H1 (cell line): ENCODE data around the gene ARHGAP15.

Experiments used
- BRCA1 ChIP-seq: IDR thresholded peaks from 2 replicates; pipeline ENCODE4 v1.6.1; 2012; ENCODE audit warnings: low read depth, low read length, improper control_type of control experiment
- CEBPB ChIP-seq: IDR thresholded peaks from 2 replicates; pipeline ENCODE4 v1.6.1; 2012; ENCODE audit warnings: low read depth, low read length
- CHD2 ChIP-seq: IDR thresholded peaks from 2 replicates; pipeline ENCODE4 v1.6.1; 2012; ENCODE audit warnings: low read length, improper control_type of control experiment
- CTCF ChIP-seq, 3 experiments: IDR thresholded peaks; 1 replicate in 2 of 3; 2 replicates in 1 of 3; pipeline versions ENCODE4 v1.5.1 to v1.6.1; 2011; ENCODE audit warnings: low read length in 3 of 3, mild to moderate bottlenecking in 3 of 3, inconsistent platforms in 2 of 3, low read depth in 1 of 3, moderate library complexity in 1 of 3; ENCODE audit not compliant: insufficient read depth in 1 of 3; ENCODE audit errors: control extremely low read depth in 1 of 3
- E2F6 ChIP-seq: IDR thresholded peaks from 2 replicates; pipeline ENCODE4 v1.6.1; 2012; ENCODE audit warnings: inconsistent platforms
- JUND ChIP-seq: IDR thresholded peaks from 2 replicates; pipeline ENCODE4 v1.6.1; 2011; ENCODE audit warnings: mild to moderate bottlenecking, improper control_type of control experiment, low read length
- MAX ChIP-seq: IDR thresholded peaks from 2 replicates; pipeline ENCODE4 v1.6.1; 2012; ENCODE audit warnings: inconsistent platforms
- POLR2A ChIP-seq, 2 experiments: IDR thresholded peaks; 1 replicate in 1 of 2; 2 replicates in 1 of 2; pipeline ENCODE4 v1.6.1; 2011; ENCODE audit warnings: low read depth in 2 of 2, low read length in 2 of 2, mild to moderate bottlenecking in 2 of 2; ENCODE audit errors: control extremely low read depth in 1 of 2
- POLR2AphosphoS5 ChIP-seq: IDR thresholded peaks from 2 replicates; pipeline ENCODE4 v1.6.1; 2011; ENCODE audit warnings: low read depth, low read length
- TAF1 ChIP-seq: IDR thresholded peaks from 2 replicates; pipeline ENCODE4 v1.6.1; 2011; ENCODE audit warnings: mild to moderate bottlenecking, low read depth, low read length

- TF ChIP-seq CEBPB (no peak), POLR2A (IDR thresholded peaks at IDR 0.05; ENCODE audit: control extremely low read depth in 1 of 2, low read depth in 2 of 2, low read length in 2 of 2) (no peak), CHD2 (no peak), CTCF (IDR thresholded peaks at IDR 0.05; ENCODE audit: control extremely low read depth in 1 of 3, insufficient read depth in 1 of 3, low read depth in 1 of 3, low read length in 3 of 3) (no peak), MAX (no peak), E2F6 (no peak), BRCA1 (no peak), TAF1 (no peak), JUND (no peak), POLR2AphosphoS5 (no peak)
Observed at GRCh38 chr2:143371616-143372015, 242.4 kb downstream of the ARHGAP15 start.
